Esophagus squamous epithelium (tissue), 4 donors: ENCODE data around the gene SMOC2.

ENCODE experiments used
- CTCF ChIP-seq, 6 experiments: fragments of 450-650 bp in 4 of 6; fragments of 200-600 bp in 2 of 6; sonication (generic) in 2 of 6; IDR thresholded peaks; one replicate each; pipeline ENCODE4 v1.5.1; 2016 to 2019; ENCODE audit warnings: antibody characterized with exemption in 6 of 6, mild to moderate bottlenecking in 4 of 6, moderate library complexity in 4 of 6
- POLR2A ChIP-seq, 4 donors: fragments of 450-650 bp; IDR thresholded peaks; one replicate each; pipeline ENCODE4 v1.6.1; 2017; ENCODE audit warnings: antibody characterized with exemption in 4 of 4, mild to moderate bottlenecking in 4 of 4, moderate library complexity in 3 of 4

- no peak for TF ChIP-seq CTCF (IDR thresholded peaks at IDR 0.05)
- TF ChIP-seq POLR2A (IDR thresholded peaks at IDR 0.05), result no peak
These were observed 200.5 kb downstream of the SMOC2 start for GRCh38 chr6:168641446-168641845.
